ENCODE results near the gene EIF4A3. TPM values are rescaled to one million over a fixed set of nuclear protein-coding genes. Genes with fewer than 3 reads are reported as not detected.

EIF4A3 gene
- total RNA-seq, result 100 to 1,000 TPM; 228 to 251 (median 230) TPM

DNA sequence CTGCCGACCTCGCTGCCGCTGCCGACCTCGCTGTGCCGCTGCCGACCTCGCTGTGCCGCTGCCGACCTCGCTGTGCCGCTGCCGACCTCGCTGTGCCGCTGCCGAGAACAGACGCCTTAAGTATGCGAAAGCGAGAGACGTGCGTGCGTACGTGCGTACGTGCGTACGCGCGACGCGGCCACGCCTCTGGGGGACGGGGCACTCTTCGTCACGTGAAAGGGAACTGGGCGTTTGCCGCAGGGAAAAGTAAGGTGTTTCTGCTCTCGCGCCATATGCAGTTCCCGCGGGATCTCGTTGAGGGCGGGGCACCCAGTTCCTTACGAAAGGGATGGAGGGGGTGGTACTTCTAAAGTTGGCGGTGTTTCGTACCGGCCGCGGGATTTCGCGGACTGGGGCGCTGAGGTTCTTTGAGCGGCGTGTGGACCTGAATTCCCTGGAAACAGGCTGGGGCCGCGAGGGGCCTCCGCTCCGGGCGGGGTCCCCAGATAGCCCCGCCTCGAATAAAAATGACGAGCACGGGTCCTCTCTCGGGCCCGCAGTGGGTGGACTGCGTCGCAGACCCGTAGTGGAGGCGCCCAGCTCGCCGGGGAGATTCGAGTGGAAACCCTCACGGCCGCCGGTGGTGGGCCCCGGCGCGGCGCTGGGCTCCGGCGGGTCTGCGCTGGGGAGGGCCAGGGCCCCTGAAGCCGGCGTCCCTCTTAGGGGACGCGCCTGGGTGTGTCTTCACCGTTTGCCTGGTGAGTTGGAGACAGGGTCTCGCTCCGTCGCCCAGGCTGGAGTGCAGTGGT lies at the start of gene EIF4A3:
TSS of gene EIF4A3 (minus strand) at position 94 of the 788 bp plus-strand sequence. CDS start 167 bp downstream, outside the sequence.
- peak within 1 kb of the TSS; percentile 92 for H3K4me3 Mint-ChIP-seq
- DNase-seq, result peak; percentile 94
- no peaks in the 10 kb centered on the region for H3K27me3 Mint-ChIP-seq (ENCODE audit: low read depth)
- H3K9me3 Mint-ChIP-seq, result no peaks in the 10 kb centered on the region
- ATAC-seq, result peak; percentile 93
- H3K36me3 Mint-ChIP-seq (ENCODE audit: insufficient read depth), result peaks cover 12% of the 10 kb centered on the region
- H3K4me1 Mint-ChIP-seq (ENCODE audit: low read depth), result peaks cover 31% of the 10 kb centered on the region

DNA sequence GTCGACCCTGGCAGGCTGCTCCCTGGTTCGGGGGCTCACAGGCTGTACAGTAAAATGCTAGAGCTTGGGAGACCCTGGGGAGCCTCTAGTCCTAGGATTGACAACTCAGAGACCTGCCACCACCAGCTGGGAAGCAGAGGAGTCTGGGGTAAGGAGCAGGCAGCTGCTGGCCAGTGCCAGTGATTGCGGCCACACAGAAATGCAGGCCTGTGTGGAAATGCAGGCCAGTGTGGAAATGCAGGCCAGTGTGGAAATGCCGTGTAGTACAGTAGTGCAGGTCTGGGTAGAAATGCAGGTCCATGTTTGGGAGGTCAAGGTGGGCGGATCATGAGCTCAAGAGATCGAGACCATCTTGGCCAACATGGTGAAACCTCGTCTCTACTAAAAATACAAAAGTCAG lies 49.7 kb upstream of the EIF4A3 start:
- no peaks in the 10 kb centered on the region for H3K9me3 Mint-ChIP-seq
- H3K4me3 Mint-ChIP-seq, result no peak overlapping the region
- H3K36me3 Mint-ChIP-seq (ENCODE audit: insufficient read depth), result no peaks in the 10 kb centered on the region
- ATAC-seq, result no peak
- DNase-seq, result no peak
- H3K27me3 Mint-ChIP-seq (ENCODE audit: low read depth), result no peaks in the 10 kb centered on the region
- no peaks in the 10 kb centered on the region for H3K4me1 Mint-ChIP-seq (ENCODE audit: low read depth)

DNA sequence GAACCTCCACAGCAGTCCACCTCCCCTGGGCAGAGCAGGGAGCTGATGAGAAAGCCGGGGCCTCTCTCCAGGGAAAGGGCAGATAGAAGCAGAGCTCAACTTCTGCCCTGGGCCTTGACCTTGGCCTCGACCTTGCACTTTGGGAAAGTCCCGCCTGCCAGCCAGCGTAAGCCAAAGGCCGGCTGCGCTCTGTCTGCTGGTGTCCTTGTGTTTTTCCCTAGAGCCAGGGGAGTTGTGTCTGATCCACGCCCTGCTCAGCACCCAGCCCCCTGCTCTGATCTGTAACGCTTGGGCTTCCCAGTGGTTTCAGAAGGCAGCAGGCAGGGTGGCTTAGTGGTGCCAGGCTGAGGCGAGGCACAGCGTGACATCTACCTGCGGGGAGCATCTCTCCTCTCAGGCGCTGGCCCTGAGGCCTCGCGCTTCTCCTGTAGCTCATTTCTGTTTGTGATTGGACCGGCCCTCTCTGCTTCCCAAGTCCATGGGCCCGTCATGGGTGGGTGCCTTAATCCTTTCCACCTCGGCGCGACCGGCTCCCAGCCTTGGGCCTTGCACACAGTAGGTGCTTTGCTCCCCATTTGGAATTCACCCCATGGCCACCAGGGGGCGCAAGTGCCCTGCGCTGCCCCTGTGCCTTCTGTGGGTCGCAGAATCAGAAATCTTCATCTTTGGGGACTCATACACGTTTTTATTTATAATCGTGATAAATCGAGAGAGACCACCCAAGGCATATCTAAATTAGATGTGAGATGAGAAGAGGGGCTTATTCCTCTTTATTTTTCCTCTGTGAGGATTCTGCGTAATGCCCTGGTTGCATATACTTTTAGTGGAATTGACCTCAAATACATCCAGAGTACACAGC lies 49.0 kb upstream of the EIF4A3 start:
- peaks cover 3% of the 10 kb centered on the region for H3K27me3 Mint-ChIP-seq (ENCODE audit: low read depth)
- no peaks in the 10 kb centered on the region for H3K9me3 Mint-ChIP-seq
- no peaks in the 10 kb centered on the region for H3K4me1 Mint-ChIP-seq (ENCODE audit: low read depth)
- peak; percentile 63 for DNase-seq
- no peaks in the 10 kb centered on the region for H3K36me3 Mint-ChIP-seq (ENCODE audit: insufficient read depth)
- no peak overlapping the region for H3K4me3 Mint-ChIP-seq
- peak; percentile 52 to 60 for ATAC-seq

DNA sequence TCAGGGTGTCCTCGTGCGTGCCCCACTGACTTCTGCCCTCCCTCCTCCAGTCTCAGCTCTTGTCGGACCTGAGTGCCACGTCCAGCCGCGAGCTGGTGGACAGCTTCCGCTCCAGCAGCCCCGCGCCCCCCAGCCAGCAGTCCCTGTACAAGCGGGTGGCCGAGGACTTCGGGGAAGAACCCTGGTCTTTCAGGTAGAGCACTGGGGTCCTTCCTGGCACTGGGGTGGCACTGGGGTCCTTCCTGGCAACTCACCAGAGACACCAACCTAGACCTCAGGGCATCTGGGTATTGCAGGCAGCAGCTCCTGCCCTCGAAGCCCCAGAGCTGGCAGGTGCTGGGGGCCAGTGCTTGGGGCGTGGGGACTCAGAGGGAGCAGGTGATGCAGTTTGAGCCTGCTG lies 48.2 kb upstream of the EIF4A3 start:
- Mint-ChIP-seq H3K36me3 (ENCODE audit: insufficient read depth) (no peaks in the 10 kb centered on the region), H3K27me3 (ENCODE audit: low read depth) (peaks cover 3% of the 10 kb centered on the region), H3K4me1 (ENCODE audit: low read depth) (no peaks in the 10 kb centered on the region), H3K9me3 (no peaks in the 10 kb centered on the region), H3K4me3 (no peak overlapping the region)
- no peak for ATAC-seq
- no peak for DNase-seq

DNA sequence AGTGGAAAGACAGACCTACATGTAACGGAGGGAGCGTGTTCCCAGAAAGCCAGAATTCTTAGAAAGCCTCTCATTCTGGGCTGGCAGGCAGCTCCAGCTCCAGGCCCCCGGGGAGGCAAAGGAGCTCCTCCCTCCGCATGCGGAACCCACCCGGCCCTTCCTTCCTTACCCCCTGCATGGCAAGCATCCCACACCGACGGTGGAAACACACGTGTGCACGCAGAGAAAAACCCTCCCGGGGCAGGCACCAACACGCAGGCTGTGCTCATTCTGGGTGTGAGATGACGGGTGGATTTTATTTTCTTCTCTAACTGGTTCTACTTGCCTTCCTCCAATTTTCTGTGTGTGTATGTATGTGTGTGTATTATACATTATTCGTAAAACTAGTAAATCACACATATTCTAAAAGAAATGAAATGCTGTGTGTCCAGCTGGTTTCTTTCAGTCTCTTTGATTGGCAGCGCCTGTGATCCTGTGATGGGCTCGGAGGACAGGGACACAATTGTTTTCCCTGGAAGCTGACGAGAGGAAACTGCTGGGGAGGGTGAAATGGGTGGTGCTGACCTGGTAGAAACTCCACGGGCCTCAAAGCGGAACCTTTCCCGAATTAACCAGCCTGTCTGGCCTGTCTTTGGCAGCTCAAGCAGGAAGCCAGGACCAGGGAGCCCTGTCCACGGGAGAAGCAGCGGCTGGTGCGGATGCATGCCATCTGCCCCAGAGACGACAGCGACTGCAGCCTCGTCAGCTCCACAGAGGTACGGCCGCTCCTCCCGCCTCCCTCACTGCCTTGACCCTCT lies 45.1 kb upstream of the EIF4A3 start:
- Mint-ChIP-seq H3K27me3 (ENCODE audit: low read depth) (peaks cover 6% of the 10 kb centered on the region), H3K9me3 (no peaks in the 10 kb centered on the region), H3K4me1 (ENCODE audit: low read depth) (no peaks in the 10 kb centered on the region), H3K4me3 (no peak overlapping the region), H3K36me3 (ENCODE audit: insufficient read depth) (no peaks in the 10 kb centered on the region)
- ATAC-seq, result no peak
- DNase-seq, result no peak

DNA sequence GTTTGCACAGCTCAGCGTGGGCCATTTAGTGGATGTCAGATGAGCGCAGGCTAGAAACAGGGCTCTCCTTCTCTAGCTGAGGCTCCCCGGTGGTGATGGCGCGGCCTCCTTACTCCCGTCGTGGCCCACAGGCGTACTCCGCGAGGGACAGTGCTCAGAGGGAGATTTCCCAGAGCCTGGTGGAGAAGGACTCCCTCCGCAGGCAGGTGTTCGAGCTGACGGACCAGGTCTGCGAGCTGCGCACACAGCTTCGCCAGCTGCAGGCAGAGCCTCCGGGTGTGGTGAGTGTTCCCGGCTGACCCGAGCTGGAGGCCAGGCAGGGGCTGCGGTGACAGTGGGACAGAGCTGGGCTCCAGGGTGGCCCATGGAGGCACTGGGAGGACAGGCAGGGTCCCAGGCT lies 44.3 kb upstream of the EIF4A3 start:
- Mint-ChIP-seq H3K36me3 (ENCODE audit: insufficient read depth) (no peaks in the 10 kb centered on the region), H3K4me3 (no peak overlapping the region), H3K9me3 (no peaks in the 10 kb centered on the region), H3K27me3 (ENCODE audit: low read depth) (peaks cover 6% of the 10 kb centered on the region), H3K4me1 (ENCODE audit: low read depth) (no peaks in the 10 kb centered on the region)
- no peak for DNase-seq
- ATAC-seq, result no peak

DNA sequence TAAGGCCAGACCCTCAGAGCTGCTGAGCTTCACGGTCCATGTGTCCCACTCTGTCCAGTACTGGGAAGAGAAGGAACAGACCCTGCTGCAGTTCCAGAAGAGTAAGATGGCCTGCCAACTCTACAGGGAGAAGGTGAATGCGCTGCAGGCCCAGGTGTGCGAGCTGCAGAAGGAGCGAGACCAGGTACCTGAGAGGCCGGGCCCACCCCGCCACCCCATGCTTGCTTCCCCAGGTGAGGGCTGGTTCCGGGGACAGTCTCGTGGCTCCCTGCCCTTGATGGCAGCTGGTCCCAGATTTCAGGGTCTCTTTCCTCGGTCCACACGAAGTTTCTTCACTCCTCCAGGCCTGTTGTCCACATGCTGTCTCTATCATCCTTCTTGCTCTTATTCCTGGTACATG lies 43.8 kb upstream of the EIF4A3 start:
- no peaks in the 10 kb centered on the region for H3K36me3 Mint-ChIP-seq (ENCODE audit: insufficient read depth)
- H3K4me3 Mint-ChIP-seq, result no peak overlapping the region
- no peaks in the 10 kb centered on the region for H3K4me1 Mint-ChIP-seq (ENCODE audit: low read depth)
- H3K9me3 Mint-ChIP-seq, result no peaks in the 10 kb centered on the region
- H3K27me3 Mint-ChIP-seq (ENCODE audit: low read depth), result peaks cover 6% of the 10 kb centered on the region
- ATAC-seq, result no peak
- no peak for DNase-seq

DNA sequence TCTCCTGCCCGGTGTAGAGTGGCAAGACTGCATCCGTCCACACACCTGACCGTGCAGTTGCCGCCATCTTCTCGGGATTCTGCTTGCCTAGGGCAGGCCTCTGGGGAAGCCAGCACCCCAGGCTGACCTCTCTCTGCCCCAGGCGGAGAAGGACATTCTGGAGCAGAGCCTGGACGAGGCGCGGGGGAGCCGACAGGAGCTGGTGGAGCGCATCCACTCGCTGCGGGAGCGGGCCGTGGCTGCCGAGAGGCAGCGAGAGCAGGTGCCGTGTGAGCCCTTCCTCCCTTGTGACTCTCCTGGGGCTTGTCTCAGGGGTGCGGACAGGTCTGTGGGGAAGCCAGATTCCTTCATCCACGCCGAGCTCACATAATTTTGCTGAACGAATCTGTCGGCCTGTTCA lies 42.7 kb upstream of the EIF4A3 start:
- no peak overlapping the region for H3K4me3 Mint-ChIP-seq
- DNase-seq, result no peak

DNA sequence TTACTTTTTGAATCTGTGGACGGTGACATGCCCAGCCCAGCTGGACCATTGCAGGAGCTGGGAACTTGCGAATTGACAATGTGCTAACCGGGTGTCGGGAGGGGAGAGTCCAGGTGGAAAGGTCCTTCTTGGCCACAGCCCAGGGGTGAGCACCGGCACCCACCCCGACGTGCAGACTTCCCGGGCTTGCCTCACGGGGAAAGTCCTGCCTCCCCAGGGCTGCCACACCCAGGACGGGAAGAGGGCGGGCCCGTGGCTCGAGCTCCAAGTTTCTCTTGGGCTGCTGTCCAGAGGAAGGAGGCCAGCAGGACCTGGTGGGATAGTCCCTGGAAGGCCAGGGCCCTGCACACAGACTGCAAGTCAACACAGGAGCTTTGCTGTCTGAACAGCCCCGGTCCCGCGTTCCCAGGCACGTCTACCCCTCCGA lies 40.6 kb upstream of the EIF4A3 start:
- Mint-ChIP-seq H3K4me3 (no peak overlapping the region), H3K36me3 (ENCODE audit: insufficient read depth) (no peaks in the 10 kb centered on the region), H3K4me1 (ENCODE audit: low read depth) (no peaks in the 10 kb centered on the region), H3K9me3 (no peaks in the 10 kb centered on the region), H3K27me3 (ENCODE audit: low read depth) (peaks cover 8% of the 10 kb centered on the region)
- DNase-seq (no peak), ATAC-seq (no peak)

More for the DNA sequence above, 42.7 kb upstream of the EIF4A3 start:
- Mint-ChIP-seq H3K9me3 (no peaks in the 10 kb centered on the region), H3K27me3 (ENCODE audit: low read depth) (peaks cover 6% of the 10 kb centered on the region), H3K36me3 (ENCODE audit: insufficient read depth) (no peaks in the 10 kb centered on the region), H3K4me1 (ENCODE audit: low read depth) (no peaks in the 10 kb centered on the region)
- no peak for ATAC-seq

DNA sequence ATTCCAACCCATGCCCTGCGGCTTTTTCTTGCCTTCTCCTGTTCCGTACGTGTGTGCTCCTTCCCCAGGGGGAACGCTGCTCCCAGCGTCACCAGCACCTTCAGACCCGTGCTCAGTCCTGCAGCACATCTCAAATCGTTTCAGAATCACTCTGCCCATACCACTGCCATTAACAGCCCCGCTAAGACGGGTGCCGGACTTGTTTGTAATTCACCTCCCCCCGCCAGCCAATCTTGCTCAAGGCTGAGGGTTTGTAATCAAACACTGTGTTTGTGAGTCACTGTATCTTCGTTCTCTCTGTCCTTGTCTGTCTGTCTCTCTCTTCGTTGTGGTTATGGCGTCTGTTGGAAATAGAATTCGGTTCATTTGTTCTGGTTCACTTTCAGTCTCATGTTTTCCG lies 40.2 kb upstream of the EIF4A3 start:
- Mint-ChIP-seq H3K4me3 (no peak overlapping the region), H3K9me3 (no peaks in the 10 kb centered on the region), H3K27me3 (ENCODE audit: low read depth) (peaks cover 8% of the 10 kb centered on the region), H3K36me3 (ENCODE audit: insufficient read depth) (no peaks in the 10 kb centered on the region), H3K4me1 (ENCODE audit: low read depth) (no peaks in the 10 kb centered on the region)
- ATAC-seq (no peak), DNase-seq (no peak)

DNA sequence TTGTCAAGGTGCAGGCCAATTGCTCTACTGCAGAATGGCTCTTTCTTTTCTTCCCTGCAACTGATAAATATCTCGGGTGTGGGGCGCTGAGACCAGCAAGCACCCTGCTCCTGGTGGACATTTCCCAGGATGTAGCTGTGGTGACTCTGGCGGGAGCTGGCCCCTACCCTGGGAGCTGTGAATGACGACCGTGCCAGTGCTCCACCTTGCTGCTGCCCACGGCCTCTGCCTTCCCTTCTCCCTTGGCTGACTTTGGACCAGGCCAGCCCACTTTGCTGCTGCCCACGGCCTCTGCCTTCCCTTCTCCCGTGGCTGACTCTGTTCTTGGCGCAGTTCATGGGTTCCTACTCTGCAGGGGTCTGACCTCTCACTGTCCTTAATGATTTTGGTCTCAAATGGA lies 39.0 kb upstream of the EIF4A3 start:
- ATAC-seq (no peak), DNase-seq (no peak)
- peaks cover 6% of the 10 kb centered on the region for H3K27me3 Mint-ChIP-seq (ENCODE audit: low read depth)
- no peaks in the 10 kb centered on the region for H3K4me1 Mint-ChIP-seq (ENCODE audit: low read depth)
- H3K36me3 Mint-ChIP-seq (ENCODE audit: insufficient read depth), result no peaks in the 10 kb centered on the region
- H3K4me3 Mint-ChIP-seq, result no peak overlapping the region
- H3K9me3 Mint-ChIP-seq, result no peaks in the 10 kb centered on the region

DNA sequence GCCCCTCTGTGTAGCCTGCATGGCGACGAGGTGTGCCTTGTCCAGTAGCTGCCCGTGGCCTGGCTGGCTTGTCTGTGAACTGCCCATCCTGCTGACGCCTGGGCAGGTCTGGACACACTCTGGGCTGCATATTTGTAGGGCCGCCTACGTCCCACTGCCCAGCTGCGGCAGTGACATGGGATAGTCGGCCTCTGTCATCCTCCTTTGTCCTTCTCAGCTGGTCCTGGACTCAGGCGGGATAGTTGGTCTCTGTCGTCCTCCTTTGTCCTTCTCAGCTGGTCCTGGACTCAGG lies 37.4 kb upstream of the EIF4A3 start:
- Mint-ChIP-seq H3K27me3 (ENCODE audit: low read depth) (peaks cover 5% of the 10 kb centered on the region), H3K36me3 (ENCODE audit: insufficient read depth) (no peaks in the 10 kb centered on the region), H3K4me3 (no peak overlapping the region), H3K4me1 (ENCODE audit: low read depth) (no peaks in the 10 kb centered on the region), H3K9me3 (no peaks in the 10 kb centered on the region)
- DNase-seq (no peak), ATAC-seq (no peak)

DNA sequence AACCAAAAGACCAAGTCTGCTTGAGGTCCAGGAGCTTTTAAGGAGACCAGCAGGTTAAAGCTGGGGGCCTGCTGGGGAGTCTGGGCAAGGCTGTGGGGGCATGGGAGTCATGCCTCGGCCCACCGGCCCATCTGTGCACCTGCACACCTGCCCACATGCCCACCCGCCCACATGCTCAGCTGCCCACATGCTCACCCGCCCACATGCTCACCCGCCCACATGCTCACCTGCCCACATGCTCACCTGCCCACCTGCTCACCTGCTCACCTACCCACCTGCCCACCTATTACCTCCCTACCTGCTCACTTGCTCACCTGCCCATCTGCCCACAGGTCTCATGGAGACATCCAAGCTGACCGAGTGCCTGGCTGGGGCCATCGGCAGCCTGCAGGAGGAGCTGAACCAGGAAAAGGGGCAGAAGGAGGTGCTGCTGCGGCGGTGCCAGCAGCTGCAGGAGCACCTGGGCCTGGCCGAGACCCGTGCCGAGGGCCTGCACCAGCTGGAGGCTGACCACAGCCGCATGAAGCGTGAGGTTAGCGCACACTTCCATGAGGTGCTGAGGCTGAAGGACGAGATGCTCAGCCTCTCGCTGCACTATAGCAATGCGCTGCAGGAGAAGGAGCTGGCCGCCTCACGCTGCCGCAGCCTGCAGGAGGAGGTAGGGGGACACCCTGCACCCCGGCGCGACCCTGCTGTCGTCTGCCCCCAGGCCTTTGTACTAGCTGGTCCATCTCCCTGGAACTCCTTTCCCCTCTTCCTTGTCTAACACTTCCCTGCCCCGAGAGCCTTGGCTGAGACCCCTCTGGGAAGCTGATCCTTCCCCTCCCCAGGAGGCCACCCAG lies 36.9 kb upstream of the EIF4A3 start:
- H3K36me3 Mint-ChIP-seq (ENCODE audit: insufficient read depth), result no peaks in the 10 kb centered on the region
- H3K27me3 Mint-ChIP-seq (ENCODE audit: low read depth), result peaks cover 5% of the 10 kb centered on the region
- DNase-seq, result no peak
- H3K4me3 Mint-ChIP-seq, result no peak overlapping the region
- no peaks in the 10 kb centered on the region for H3K9me3 Mint-ChIP-seq
- no peak for ATAC-seq
- no peaks in the 10 kb centered on the region for H3K4me1 Mint-ChIP-seq (ENCODE audit: low read depth)

DNA sequence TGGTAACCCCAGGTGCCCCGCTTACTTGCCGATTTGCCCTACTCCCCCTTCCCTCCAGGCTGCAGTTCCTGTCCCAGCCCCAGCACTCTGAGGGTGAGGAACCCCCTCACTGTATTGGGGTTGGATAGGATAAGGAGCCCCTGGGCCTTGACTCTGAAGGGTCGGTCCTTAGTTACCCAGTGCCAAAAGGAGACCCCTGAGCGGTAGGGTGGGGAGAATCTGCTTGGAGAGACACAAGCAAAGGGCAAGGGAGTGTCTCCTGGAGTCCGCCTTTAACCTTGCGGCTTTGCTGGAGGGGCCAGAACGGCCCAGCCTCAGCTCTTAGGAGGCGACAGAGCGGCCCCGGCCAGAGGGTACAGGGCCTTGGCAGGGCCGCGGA lies 35.9 kb upstream of the EIF4A3 start:
- ATAC-seq (no peak), DNase-seq (no peak)
- Mint-ChIP-seq H3K27me3 (ENCODE audit: low read depth) (peaks cover 6% of the 10 kb centered on the region), H3K36me3 (ENCODE audit: insufficient read depth) (no peaks in the 10 kb centered on the region), H3K4me1 (ENCODE audit: low read depth) (no peaks in the 10 kb centered on the region), H3K4me3 (no peak overlapping the region), H3K9me3 (no peaks in the 10 kb centered on the region)
